BJ (cell line): ENCODE measurements around the gene TBCCD1. TPM values are rescaled to one million over a fixed set of nuclear protein-coding genes. Genes with fewer than 3 reads are reported as not detected.

Experiments used
- CTCF ChIA-PET: fragments of 350-600 bp; formaldehyde crosslinking; extraction: SDS; loops from one replicate; lab custom pipeline; 2021; ENCODE audit warnings: antibody characterized with exemption, inconsistent platforms; lab: Yijun Ruan, JAX
- POLR2A ChIA-PET: fragments of 300-600 bp; sonication (Branson Sonifier 250); formaldehyde crosslinking; extraction: SDS; loops from one replicate; lab custom pipeline; 2021; ENCODE audit warnings: antibody characterized with exemption; lab: Charles Lee
- DNase-seq: peaks from one replicate; pipeline ENCODE4 v3.0.0-alpha.2; 2011; ENCODE audit warnings: low read depth
- H3K27me3 ChIP-seq: 2 replicates; pipeline ENCODE4 v1.6.0; 2011; ENCODE audit warnings: low read length; ENCODE audit not compliant: control insufficient read depth, insufficient read depth
- H3K36me3 ChIP-seq: 2 replicates; pipeline ENCODE4 v1.5.1; 2011; ENCODE audit warnings: low read length; ENCODE audit not compliant: control insufficient read depth, insufficient read depth
- H3K4me3 ChIP-seq: 2 replicates; pipeline ENCODE4 v1.5.1; 2011; ENCODE audit warnings: low read depth, mild to moderate bottlenecking, control low read depth, low read length
- polyA plus RNA-seq: library from polyadenylated mRNA; depleted of rRNA; stranded (reverse); fragments of >200 nt; gene quantifications from 2 replicates; pipeline ENCODE4 v1.2.3, GENCODE V29; 2011
- TF ChIP-seq, protein P1 (sequence below): IDR thresholded peaks from 2 replicates; pipeline ENCODE4 v1.5.1; 2011; ENCODE audit warnings: low read depth, mild to moderate bottlenecking, control low read depth, inconsistent platforms, low read length, moderate library complexity; ENCODE audit not compliant: insufficient read depth

TBCCD1 gene
- polyA plus RNA-seq, 1 experiment = 8.3 TPM

DNA sequence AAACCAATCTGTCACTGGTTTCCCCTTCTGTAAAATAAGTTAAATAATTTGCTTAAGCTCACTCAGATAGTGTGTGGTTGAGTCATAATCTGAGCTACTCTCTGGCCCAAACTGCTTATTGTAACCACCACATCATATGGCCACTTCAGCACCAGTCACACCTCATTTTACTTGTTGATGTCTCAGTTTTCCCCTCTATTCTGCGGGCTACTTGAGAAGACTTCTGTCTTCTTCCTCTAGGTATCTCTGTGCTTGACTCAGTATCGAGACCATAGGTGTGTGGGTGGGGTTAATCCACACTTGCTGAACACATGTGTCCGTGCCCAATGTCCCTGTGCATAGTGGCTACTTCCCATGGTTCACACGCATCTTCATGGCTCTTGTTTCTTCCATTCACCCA, 55.9 kb downstream of the TBCCD1 start:
- no peak for DNase-seq
- Histone ChIP-seq H3K27me3 (no peaks in the 10 kb centered on the region; the same call in 1 of the 2 replicates), H3K36me3 (no peaks in the 10 kb centered on the region; the same call in 1 of the 2 replicates), H3K4me3 (no peak overlapping the region)
- TF ChIP-seq, protein P1, sequence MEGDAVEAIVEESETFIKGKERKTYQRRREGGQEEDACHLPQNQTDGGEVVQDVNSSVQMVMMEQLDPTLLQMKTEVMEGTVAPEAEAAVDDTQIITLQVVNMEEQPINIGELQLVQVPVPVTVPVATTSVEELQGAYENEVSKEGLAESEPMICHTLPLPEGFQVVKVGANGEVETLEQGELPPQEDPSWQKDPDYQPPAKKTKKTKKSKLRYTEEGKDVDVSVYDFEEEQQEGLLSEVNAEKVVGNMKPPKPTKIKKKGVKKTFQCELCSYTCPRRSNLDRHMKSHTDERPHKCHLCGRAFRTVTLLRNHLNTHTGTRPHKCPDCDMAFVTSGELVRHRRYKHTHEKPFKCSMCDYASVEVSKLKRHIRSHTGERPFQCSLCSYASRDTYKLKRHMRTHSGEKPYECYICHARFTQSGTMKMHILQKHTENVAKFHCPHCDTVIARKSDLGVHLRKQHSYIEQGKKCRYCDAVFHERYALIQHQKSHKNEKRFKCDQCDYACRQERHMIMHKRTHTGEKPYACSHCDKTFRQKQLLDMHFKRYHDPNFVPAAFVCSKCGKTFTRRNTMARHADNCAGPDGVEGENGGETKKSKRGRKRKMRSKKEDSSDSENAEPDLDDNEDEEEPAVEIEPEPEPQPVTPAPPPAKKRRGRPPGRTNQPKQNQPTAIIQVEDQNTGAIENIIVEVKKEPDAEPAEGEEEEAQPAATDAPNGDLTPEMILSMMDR = no peak
- POLR2A ChIA-PET = no interaction called here
- CTCF ChIA-PET = no interaction called here

DNA sequence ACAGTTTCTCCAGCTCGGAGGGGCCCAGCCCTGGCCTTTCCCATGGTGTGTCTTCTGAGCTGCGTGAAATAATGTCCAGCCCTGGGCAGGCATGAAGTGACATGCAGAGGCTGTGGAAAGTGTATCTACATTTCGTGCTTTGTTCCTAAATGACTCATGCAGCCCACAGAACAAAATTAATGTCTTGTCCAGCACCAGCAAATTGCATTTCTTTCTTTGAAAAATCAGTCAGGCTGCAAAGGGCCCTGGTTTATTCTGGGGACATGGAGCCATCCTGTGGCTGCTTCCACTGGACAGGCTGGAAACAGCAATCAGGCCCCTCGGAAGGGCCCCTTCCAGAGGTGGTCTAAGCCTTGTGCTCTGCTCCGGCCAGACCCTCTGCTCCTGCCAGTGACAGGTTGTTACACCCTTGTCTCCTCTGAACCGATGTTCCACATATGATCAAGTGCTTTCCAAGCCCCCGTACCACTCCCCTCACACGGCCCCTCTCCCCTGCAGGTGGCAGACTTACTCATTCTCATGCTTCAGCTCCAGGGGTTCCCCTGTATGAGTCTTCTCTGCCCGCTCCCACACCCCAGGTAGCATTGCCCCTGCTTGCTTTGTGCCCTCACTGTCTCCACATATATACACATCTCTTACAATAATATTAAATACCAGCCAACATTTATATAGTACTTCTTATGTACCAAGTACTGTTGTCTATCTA, 56.6 kb downstream of the TBCCD1 start:
- POLR2A ChIA-PET = no interaction called here
- DNase-seq = no peak
- TF ChIP-seq, protein P1 = no peak
- CTCF ChIA-PET = interaction anchor here (1.1 kb wide), 1 partner anchor 257 kb away, joined by 3 read pairs; no protein-coding TSS in a partner anchor
- Histone ChIP-seq H3K27me3 (no peaks in the 10 kb centered on the region; the same call in 1 of the 2 replicates), H3K36me3 (no peaks in the 10 kb centered on the region; the same call in 1 of the 2 replicates), H3K4me3 (no peak overlapping the region)

DNA sequence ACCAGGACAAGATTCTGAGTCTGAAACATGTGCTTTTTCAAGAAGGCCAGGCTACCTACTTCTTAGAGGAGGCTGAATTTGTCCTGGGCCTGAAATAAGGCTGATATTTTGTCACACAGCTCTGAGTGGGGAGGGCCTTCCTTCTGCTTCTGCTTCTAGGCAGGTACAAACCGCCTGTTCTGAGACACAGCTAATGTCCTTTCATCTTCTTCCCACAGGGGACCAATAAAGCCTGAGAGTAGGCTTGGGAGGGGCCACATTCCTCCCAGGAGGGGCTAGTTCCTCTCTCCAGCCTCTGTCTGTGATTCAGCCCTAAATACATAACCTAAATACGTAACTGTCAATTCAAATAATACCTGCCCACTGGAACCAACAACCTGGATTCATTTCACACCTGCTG, 57.7 kb downstream of the TBCCD1 start:
- DNase-seq = no peak
- ChIA-PET POLR2A (no interaction called here), CTCF (no interaction called here)
- H3K27me3 ChIP-seq = no peaks in the 10 kb centered on the region; the same call in 1 of the 2 replicates
- TF ChIP-seq, protein P1 = no peak
- no peak overlapping the region for H3K4me3 ChIP-seq
- H3K36me3 ChIP-seq = no peaks in the 10 kb centered on the region; the same call in 1 of the 2 replicates

DNA sequence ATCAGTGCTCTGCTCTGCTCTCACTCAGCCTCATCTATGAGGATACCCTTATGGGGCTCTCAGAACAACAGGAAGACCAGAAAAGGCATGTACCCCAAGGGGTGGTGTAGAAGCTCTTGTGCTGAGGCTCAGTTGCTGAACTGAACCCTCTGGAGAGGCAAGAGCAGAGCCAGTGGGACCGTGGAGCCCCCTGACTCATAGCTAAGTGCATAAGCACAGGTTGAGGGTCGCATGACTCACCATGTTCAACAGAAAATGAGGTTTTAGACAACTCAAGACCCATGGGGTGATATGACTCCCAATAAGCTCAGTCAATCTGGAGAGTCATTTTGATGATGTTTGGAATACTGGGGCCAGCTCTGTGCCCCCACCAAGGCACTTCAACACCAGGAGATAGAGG, 60.3 kb downstream of the TBCCD1 start:
- H3K27me3 ChIP-seq = no peaks in the 10 kb centered on the region; the same call in none of the 2 replicates
- TF ChIP-seq, protein P1 = no peak
- no peaks in the 10 kb centered on the region for H3K36me3 ChIP-seq
- CTCF ChIA-PET = interaction anchor here (0.8 kb wide), 1 partner anchor 10 kb away, joined by 3 read pairs; no protein-coding TSS in a partner anchor
- POLR2A ChIA-PET = no interaction called here
- no peak for DNase-seq
- H3K4me3 ChIP-seq = no peak overlapping the region

DNA sequence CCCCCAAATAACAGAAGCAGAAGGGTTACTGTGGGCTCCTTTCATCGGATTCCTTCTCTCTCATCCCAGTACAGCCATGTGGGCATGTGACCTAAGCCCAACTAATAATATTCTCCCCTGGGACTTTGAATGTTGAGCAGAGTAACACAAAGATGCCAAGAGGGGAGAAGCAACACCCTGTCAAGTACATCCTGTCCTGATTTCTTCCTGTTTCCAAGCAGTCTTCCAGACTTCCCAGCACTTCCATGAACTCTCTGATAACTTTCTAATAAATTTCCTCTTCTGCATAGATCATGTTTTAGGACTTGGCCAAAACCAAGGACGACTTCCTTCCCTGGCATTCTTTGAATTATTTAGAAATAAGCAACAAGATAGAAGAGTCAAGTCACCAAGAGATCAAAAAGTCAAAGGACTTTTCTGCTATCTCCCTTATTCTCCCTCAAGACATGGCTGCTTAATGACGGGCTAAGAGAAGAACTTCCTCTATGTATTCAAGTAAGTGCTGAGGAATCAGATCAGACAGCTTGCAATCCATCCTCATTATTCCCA, 60.9 kb downstream of the TBCCD1 start:
- no peak overlapping the region for H3K4me3 ChIP-seq
- TF ChIP-seq, protein P1 = no peak
- POLR2A ChIA-PET = no interaction called here
- peaks cover 2% of the 10 kb centered on the region for H3K27me3 ChIP-seq
- CTCF ChIA-PET = interaction anchor here (0.8 kb wide), 1 partner anchor 10 kb away, joined by 3 read pairs; no protein-coding TSS in a partner anchor
- DNase-seq = no peak
- H3K36me3 ChIP-seq = no peaks in the 10 kb centered on the region
